Measurements from ENCODE around the gene HDHD2. TPM values are rescaled to one million over a fixed set of nuclear protein-coding genes. Genes with fewer than 3 reads are reported as not detected.

Gene HDHD2
- polyA plus RNA-seq, 1 experiment: 10.4 TPM

- no peak overlapping the region for H3K4me3 ChIP-seq (ENCODE audit: low read depth, low read length)
- TF ChIP-seq, protein P1, sequence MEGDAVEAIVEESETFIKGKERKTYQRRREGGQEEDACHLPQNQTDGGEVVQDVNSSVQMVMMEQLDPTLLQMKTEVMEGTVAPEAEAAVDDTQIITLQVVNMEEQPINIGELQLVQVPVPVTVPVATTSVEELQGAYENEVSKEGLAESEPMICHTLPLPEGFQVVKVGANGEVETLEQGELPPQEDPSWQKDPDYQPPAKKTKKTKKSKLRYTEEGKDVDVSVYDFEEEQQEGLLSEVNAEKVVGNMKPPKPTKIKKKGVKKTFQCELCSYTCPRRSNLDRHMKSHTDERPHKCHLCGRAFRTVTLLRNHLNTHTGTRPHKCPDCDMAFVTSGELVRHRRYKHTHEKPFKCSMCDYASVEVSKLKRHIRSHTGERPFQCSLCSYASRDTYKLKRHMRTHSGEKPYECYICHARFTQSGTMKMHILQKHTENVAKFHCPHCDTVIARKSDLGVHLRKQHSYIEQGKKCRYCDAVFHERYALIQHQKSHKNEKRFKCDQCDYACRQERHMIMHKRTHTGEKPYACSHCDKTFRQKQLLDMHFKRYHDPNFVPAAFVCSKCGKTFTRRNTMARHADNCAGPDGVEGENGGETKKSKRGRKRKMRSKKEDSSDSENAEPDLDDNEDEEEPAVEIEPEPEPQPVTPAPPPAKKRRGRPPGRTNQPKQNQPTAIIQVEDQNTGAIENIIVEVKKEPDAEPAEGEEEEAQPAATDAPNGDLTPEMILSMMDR (IDR thresholded peaks at IDR 0.05; ENCODE audit: insufficient read depth, low read depth, low read length): no peak
- no peaks in the 10 kb centered on the region for H3K27me3 ChIP-seq (ENCODE audit: control insufficient read depth, insufficient read depth, low read length)
- ChIA-PET POLR2A (no interaction called here), CTCF (interaction anchor here (1.5 to 1.7 kb wide), 2 partner anchors 10 to 12 kb away, joined by 5 read pairs; no protein-coding TSS in a partner anchor)
- DNase-seq (ENCODE audit: low read depth): no peak
- H3K36me3 ChIP-seq (ENCODE audit: control insufficient read depth, insufficient read depth, low read length): 0 out of 2 replicates have a peak, but pooled peaks cover 1% of the 10 kb centered on the region
Measured at GRCh38 chr18:47120428-47120827, 29.9 kb downstream of the HDHD2 start.

- Histone ChIP-seq H3K4me3 (ENCODE audit: low read depth, low read length) (no peak overlapping the region), H3K27me3 (ENCODE audit: control insufficient read depth, insufficient read depth, low read length) (no peaks in the 10 kb centered on the region), H3K36me3 (ENCODE audit: control insufficient read depth, insufficient read depth, low read length) (peaks cover 3% of the 10 kb centered on the region; the same call in 1 of the 2 replicates)
- CTCF ChIA-PET: no interaction called here
- DNase-seq (ENCODE audit: low read depth): no peak
- POLR2A ChIA-PET: no interaction called here
- TF ChIP-seq, protein P1 (IDR thresholded peaks at IDR 0.05; ENCODE audit: insufficient read depth, low read depth, low read length): no peak
Measured at GRCh38 chr18:47118981-47119380, 31.3 kb downstream of the HDHD2 start.

DNA sequence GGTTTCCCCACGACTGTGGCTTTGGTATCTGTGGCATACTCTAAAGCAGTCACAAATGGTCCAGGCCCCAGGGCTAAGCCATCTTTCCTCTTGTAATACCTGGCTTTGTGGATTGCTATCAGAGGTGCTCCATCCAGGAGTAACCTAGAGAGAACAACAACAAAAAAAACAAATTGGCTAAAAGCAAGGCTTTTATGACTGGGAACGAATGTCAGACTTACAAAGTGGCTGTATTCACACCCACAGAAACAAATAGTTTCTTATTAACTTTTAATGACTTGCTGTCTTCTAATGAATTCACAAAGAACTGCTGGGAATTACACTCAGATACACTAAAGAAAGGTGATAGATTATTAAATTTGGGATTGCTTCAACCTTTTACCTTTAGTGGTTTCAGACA lies 35.1 kb downstream of the HDHD2 start:
- CTCF ChIA-PET: interaction anchor here (1.0 to 1.1 kb wide), 2 partner anchors 18 to 35 kb away, joined by 3 to 4 read pairs; partner anchors contain the start of gene HDHD2
- POLR2A ChIA-PET: no interaction called here
- TF ChIP-seq, protein P1 (IDR thresholded peaks at IDR 0.05; ENCODE audit: insufficient read depth, low read depth, low read length): no peak
- Histone ChIP-seq H3K36me3 (ENCODE audit: control insufficient read depth, insufficient read depth, low read length) (peaks cover 4% of the 10 kb centered on the region), H3K27me3 (ENCODE audit: control insufficient read depth, insufficient read depth, low read length) (no peaks in the 10 kb centered on the region), H3K4me3 (ENCODE audit: low read depth, low read length) (no peak overlapping the region)
- DNase-seq (ENCODE audit: low read depth): no peak

DNA sequence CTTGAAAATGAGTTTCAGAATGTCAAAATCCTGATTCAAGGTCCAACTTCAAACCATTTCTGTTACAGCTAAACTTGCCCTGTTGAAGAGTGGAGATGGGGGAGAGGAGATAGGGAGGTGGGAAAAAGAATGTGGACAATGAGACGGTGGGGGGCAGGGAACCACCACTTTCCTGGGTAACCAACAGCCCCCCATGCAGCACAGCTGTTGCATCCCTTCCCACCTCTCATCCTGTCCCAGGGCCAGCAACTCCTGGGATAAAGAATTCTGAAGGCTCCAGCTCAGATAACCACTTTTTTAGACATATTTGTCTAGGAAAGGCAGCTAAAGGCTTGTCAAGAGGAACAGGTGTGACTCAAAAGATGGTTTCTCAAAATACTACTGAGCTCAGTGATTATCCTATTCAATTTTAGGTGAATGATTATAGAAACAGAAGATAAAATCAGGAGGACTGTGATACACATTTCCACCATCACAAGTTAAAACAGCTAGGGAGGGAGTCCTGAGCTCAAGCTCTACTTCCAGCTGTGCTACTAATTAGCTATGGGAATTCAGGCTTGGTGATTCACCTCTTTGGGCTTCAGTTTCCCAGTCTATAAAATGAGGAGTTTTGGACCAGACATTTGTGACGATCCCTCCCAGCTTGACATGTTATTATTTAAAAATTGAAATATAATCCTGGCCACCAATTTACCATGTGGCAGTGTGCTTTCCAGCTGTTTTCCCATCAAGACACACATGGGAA lies 36.3 kb downstream of the HDHD2 start:
- TF ChIP-seq, protein P1 (IDR thresholded peaks at IDR 0.05; ENCODE audit: insufficient read depth, low read depth, low read length): no peak
- peak; percentile 48 for DNase-seq (ENCODE audit: low read depth)
- CTCF ChIA-PET: interaction anchor here (1.0 kb wide), 1 partner anchor 10 kb away, joined by 5 read pairs; no protein-coding TSS in a partner anchor

DNA sequence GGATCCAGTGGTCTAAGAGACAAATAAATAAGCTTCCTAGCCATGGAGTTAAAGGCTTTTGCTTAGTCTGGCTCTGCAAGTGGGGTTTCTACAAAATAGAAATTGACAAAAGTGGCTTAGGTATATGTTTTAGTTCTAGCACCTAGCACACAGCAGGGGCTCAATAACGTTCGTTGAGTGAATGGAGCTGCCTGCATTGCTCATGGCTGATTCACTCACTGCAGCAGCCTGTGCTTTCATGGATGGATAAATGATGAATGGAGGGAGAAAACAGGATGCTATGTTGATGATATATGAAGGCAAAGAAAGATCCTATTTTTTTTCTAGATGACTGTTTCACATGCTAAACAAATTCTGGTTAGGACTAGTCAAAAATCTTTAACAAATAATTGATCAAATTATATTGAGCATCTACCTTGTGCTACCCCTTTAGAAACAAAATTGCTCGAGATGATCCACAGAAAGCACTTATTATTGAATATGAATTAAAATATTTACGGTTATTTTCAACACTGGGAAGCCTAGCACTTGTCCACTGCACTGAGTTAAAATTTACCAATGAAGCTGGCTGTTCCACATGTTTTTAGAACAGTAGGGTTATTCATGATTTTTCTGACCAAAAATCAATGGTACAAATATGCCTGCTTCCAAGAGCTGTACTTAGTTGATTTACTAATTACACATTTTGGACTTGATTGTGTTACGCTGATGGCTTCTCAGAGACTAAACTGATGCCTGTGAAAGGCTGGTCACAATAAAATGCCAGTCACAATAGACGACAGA lies 39.6 kb downstream of the HDHD2 start:
- H3K27me3 ChIP-seq (ENCODE audit: control insufficient read depth, insufficient read depth, low read length): no peaks in the 10 kb centered on the region
- DNase-seq (ENCODE audit: low read depth): no peak
- TF ChIP-seq, protein P1 (IDR thresholded peaks at IDR 0.05; ENCODE audit: insufficient read depth, low read depth, low read length): no peak
- CTCF ChIA-PET: interaction anchor here (1.0 to 2.6 kb wide), 4 partner anchors 9 to 96 kb away, joined by 3 to 7 read pairs (median 6); no protein-coding TSS in a partner anchor
- H3K4me3 ChIP-seq (ENCODE audit: low read depth, low read length): no peak overlapping the region
- POLR2A ChIA-PET: no interaction called here
- H3K36me3 ChIP-seq (ENCODE audit: control insufficient read depth, insufficient read depth, low read length): peaks cover 11% of the 10 kb centered on the region

More for the DNA sequence above, 36.3 kb downstream of the HDHD2 start:
- POLR2A ChIA-PET: interaction anchor here (0.5 kb wide), 1 partner anchor 11 kb away, joined by 6 read pairs; no protein-coding TSS in a partner anchor
- Histone ChIP-seq H3K27me3 (ENCODE audit: control insufficient read depth, insufficient read depth, low read length) (no peaks in the 10 kb centered on the region), H3K36me3 (ENCODE audit: control insufficient read depth, insufficient read depth, low read length) (peaks cover 8% of the 10 kb centered on the region), H3K4me3 (ENCODE audit: low read depth, low read length) (no peak overlapping the region)

Measured in BJ (cell line).